GM21447 (cell line): ENCODE data around the gene HEXIM2.

ENCODE experiments used
- ATAC-seq: cut with Tn5 transposase; IDR thresholded peaks from one replicate; pipeline ENCODE4 v1.9.1; 2021; ENCODE audit not compliant: unreplicated experiment

Gene HEXIM2

DNA sequence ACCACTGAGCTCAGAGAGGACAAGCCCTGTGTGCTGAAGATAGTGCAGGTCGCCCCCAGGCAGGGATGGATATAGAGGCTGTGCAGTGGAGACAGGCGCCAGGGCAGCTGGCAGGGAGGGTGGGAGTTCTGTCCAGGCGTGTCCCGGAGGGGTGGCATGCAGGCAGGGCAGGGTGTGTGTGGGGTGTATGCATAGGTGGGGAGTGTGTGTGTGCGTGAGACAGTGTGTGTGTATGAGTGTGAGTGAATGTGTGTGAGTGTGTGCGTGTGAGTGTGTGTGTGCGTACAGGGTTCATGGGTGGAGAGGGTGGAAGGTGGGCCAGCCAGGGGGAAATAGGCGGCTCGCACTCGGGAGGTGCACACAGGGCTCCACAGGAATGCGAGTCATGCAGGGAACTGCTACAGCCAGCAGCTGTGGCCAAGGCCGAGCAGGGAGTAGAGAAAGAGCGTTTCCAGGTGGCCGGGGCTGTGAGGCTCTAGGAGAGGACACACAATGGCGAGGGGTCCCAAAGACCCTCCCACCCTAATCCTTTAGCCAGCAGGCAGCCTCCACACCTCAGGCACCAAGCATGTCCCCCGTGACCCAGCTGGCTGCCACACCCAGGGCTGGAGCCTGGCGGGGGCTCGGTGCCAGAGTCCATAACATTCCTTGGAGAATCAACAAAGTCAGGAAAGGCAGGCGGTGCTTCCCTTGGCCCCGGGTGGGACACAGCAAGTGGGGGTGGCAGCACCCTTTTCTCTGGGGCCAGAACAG lies 34.0 kb upstream of the HEXIM2 start:
- no peak for ATAC-seq

DNA sequence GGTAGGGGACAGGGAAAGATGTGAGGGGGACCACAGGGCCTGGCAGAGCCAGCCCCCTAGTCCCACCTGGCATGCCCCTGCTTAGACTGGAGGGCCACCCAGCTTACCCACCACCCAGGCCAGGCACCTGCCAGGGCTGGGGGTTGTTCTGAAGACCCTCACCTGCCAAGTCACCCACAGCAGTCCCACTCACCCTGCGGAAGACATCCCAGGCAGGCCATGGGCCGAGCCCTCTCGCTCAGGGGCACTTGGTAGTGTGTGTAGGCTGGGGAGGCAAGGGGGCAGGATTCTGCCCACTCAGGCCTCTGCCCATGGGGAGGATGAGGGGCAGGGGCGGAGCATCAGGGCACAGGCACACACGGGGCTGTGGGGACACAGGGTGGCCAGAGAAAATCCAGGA lies 33.3 kb upstream of the HEXIM2 start:
- no peak for ATAC-seq

- no peak for ATAC-seq
Measured at GRCh38 chr17:45128989-45129388, 32.7 kb upstream of the HEXIM2 start.

DNA sequence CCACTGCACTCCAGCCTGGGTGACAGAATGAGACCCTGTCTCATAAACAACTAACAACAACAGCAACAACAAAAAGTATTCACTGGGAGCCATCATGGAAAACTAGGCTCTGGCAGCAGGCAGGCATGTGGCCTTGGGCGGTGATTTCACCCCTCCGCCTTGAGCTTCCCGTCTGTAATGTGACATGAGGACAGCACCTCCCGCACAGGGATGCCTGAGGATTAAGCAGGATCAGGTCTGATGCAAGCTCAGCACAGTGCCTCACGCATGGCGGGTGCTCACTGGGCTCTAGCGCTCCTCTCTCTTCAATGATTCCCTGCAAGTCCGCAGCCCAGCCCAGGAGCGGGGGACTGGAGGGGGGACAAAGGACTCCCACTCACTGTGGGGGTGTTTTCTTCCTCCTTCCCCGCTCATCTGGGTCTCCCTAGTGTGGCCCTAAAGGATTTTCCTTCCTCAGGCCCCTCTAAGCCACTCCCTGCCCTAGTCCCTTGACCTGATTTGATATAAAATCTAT lies 32.2 kb upstream of the HEXIM2 start:
- ATAC-seq = no peak

DNA sequence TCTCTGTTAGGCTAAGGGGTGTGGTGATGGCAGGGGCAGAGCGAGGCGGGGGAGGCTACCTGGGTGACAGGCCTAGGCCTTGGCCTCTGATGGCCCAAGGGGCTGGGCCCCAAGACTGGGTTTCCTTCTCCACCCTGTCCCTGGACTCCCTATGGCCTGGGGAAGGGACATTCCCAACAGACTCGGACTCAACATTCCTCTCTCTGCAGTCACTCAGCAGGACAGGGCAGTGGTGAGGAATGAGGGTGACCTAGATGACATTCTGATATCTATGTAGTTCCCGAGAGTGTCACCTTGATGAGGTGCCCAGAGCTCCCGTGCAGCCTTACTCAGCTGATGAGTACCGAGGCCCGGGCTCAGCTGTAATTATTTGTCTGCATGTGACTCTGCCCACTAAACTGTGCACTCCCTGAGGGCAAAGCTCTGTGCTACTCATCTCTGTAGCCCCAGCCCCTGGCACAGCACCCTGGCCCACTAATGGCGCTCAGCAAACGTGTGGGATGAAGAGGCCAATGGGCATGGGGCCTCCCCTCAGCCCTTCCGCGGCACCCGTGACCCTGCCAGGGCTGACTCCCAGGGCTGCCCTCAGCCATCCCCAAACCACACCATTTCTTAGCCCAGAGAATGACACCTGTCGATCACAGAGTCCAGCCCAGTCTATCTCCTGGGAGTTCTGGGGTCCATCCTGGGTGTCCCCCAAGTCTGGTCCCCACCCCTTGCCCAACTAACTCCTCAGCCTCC lies 31.6 kb upstream of the HEXIM2 start:
- no peak for ATAC-seq

- no peak for ATAC-seq
Measured at GRCh38 chr17:45130681-45131615, 30.7 kb upstream of the HEXIM2 start.

- no peak for ATAC-seq
Measured at GRCh38 chr17:45131616-45132319, 29.9 kb upstream of the HEXIM2 start.

GRCh38 chr17:45132320-45132571 lies 29.4 kb upstream of the HEXIM2 start, which contains the start of gene PLCD3:
TSS of gene PLCD3 (minus strand) at chr17:45132515. CDS start at chr17:45132410, 105 bp downstream.
- no peak for ATAC-seq

- ATAC-seq = no peak
Measured at GRCh38 chr17:45132572-45133463, 28.9 kb upstream of the HEXIM2 start.

DNA sequence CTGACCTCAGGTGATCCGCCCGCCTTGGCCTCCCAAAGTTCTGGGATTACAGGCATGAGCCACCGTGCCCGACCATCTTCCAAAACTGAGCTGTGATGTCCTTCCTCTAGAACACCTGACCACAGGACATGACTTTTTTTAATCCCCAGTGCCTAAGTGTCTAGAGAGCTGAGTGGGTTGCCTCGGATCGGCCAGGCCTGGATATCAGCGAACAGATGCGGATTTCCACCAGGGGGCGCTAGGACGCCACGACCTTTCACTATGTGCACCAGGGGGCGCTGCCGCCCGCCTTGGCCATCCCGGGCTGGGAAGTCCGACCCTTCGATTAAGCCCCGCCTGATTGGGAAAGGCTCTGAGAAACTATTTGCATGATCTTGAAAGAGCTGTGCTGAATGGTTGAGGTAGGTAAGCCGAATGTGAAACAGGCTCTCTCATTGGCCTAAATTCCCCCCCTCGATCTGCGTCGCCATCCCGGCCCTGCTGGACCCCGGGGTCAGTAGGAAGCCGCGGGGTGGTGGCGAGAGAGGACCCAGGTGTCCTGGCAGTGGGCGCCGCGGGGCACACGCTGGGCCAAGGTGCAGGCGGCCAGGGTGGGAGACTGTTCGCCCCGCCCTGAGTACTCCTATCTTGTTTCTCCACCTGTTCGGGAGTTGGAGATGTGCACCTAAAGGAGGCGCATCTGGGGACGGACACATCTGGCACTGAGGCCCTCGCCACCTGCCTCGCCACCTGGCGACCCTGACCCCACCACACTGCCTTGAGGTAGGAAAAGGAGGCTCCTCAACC lies 26.3 kb upstream of the HEXIM2 start, which contains the start of gene ACBD4:
Gene ACBD4 (plus strand): TSS at position 496 of the 786 bp plus-strand sequence. CDS start 458 bp downstream, outside the sequence.
- ATAC-seq = peak; percentile 71

DNA sequence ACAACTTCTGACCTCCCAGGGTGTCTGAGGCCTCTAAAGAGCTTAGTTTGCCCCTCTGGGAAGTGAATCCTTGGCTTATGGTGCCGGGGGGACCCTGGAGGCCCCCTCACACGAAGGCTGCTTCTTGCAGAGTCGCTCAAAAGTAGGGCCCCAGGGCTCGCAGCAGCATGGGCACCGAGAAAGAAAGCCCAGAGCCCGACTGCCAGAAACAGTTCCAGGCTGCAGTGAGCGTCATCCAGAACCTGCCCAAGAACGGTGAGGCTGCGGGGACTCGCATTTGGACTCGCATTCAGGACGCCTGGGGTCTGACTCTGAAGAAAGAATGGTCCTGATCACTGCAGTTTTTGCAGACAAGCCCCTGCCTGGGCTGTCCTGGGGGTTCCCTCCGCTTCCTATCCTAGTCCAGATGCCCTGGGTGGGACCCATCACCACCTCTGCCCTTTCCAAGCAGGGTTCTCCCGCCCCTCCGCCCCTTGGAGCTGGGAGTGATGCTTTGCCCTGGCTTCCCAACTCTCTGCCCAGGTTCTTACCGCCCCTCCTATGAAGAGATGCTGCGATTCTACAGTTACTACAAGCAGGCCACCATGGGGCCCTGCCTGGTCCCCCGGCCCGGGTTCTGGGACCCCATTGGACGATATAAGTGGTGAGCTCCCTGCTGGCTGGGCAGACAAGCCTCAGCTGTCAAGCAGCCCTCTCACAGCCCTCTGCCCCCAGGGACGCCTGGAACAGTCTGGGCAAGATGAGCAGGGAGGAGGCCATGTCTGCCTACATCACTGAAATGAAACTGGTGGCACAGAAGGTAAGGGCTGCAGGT lies 25.5 kb upstream of the HEXIM2 start:
- ATAC-seq = no peak

DNA sequence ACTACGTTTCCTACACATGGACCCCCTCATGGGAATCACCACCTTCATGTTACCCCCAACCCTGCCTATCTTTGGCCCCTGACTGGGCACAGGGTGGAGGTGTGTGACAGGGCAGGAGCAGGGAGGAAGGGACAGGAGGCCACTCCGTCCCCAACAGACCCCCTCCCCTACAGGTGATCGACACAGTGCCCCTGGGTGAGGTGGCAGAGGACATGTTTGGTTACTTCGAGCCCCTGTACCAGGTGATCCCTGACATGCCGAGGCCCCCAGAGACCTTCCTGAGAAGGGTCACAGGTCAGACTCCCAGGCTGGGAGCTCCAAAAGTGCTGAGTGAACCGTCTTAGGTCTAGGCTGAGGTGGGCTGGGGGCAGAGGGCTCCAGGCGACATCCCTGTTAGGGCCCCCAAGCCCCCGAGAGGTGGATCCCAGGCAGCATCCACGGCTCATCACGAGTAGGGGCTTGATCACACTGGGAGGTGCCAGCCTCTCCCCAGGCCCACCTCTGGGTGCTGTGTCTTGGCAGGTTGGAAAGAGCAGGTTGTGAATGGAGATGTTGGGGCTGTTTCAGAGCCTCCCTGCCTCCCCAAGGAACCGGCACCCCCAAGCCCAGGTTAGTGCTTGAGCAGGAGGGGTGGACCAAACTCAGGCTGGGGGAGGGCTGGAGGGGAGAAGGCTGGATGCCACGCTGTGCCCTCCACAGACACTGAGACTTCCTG lies 24.7 kb upstream of the HEXIM2 start:
- ATAC-seq = no peak

GRCh38 chr17:45137561-45138305 lies 23.9 kb upstream of the HEXIM2 start:
- ATAC-seq = no peak

GRCh38 chr17:45138911-45139532 lies 22.7 kb upstream of the HEXIM2 start:
- ATAC-seq = no peak

DNA sequence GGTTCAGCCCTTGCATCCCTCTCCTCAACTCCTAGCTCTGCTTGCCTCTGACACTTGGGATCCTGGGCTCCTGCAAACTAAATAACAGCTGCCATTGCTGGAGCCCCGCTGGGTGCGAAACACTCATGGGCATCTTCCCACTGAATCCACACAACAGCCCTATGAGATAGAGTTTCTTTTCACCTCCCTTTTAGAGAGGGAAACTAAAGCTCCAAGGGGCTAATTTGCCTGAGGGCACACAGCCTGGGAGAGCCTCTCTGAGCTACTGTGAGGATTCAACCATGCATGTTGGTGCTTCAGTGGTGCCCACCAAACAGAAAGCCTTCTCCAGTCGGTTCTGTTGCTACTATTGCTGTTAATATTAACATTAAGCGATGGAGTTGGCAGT lies 22.1 kb upstream of the HEXIM2 start:
- ATAC-seq = no peak

GRCh38 chr17:45143094-45143670 lies 18.5 kb upstream of the HEXIM2 start:
- ATAC-seq = no peak
